Measurements from ENCODE around the gene PRDM2.
A peak's percentile ranks its signal among the peaks of the same experiment; 100 is the strongest.
"Not testable (repeated sequence)": the region's sequence is repeated elsewhere in the genome, so short reads cannot be mapped to it uniquely, and the experiment has no call there.

Gene PRDM2

DNA sequence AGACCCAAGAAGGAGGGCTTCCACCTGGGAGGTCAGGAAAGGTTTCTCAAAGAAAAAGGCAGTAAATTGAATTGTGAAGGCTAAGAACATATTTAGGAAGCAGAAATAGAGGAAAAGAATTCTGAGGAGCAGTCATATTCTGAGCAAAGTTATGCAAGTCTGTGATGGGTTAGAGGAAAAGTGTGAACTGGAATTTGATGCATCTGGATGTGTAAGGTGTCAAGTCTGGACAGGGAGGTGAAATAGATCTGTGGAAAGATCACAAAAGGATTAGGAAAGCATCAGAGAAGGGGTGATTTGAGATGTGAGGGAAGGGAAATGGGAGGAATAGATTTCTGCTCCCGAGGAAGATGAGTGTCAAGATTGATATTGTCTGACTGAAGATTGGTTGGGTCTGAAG is 18.1 kb upstream of the PRDM2 start:
- H3K4me3 ChIP-seq (replicated peaks; ENCODE audit: low read depth, low read length) = no peak overlapping the region
- no peak for DNase-seq (ENCODE audit: extremely low read depth, low read depth)
- TF ChIP-seq, protein P1, sequence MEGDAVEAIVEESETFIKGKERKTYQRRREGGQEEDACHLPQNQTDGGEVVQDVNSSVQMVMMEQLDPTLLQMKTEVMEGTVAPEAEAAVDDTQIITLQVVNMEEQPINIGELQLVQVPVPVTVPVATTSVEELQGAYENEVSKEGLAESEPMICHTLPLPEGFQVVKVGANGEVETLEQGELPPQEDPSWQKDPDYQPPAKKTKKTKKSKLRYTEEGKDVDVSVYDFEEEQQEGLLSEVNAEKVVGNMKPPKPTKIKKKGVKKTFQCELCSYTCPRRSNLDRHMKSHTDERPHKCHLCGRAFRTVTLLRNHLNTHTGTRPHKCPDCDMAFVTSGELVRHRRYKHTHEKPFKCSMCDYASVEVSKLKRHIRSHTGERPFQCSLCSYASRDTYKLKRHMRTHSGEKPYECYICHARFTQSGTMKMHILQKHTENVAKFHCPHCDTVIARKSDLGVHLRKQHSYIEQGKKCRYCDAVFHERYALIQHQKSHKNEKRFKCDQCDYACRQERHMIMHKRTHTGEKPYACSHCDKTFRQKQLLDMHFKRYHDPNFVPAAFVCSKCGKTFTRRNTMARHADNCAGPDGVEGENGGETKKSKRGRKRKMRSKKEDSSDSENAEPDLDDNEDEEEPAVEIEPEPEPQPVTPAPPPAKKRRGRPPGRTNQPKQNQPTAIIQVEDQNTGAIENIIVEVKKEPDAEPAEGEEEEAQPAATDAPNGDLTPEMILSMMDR (IDR thresholded peaks at IDR 0.05; ENCODE audit: low read depth, low read length, missing control alignments) = no peak

DNA sequence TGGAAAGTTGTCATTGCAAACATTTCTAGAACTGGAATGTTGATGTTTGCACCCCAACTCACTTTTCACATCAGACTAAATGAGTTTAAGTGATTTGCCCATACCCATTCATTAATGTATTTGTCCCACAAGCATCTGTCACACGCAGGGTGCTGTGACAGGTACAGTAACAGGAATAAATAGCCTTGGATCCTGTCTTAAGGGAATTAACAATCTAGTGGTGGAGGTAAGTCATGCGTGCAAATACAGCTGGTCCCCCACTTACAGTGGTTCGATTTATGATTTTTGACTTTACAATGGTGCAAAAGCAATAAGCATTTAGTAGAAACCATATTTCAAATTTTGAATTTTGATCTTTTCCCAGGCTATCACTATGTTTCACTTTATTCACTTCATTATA is 17.5 kb upstream of the PRDM2 start:
- DNase-seq (ENCODE audit: extremely low read depth, low read depth) = no peak
- TF ChIP-seq, protein P1 (IDR thresholded peaks at IDR 0.05; ENCODE audit: low read depth, low read length, missing control alignments) = no peak
- H3K4me3 ChIP-seq (replicated peaks; ENCODE audit: low read depth, low read length) = no peak overlapping the region

DNA sequence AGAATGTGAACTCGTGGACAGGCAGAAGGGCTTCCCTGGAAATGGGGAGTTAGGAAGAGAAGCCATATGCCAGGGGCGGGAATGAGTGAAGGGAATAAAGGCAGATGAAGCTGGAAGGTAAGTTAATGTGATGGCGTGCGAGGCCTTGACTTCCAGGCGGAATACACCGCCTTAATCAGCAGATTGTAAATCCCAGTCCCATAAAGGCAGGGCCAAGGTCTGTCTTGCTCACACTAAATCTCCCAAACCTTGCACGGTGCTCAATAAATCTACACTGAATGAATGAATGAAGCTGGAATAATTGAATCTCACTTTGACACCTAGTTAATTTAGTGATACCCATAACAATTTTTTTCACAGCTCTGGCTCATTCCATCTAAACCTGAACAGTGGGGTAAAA is 16.8 kb upstream of the PRDM2 start:
- TF ChIP-seq, protein P1 (IDR thresholded peaks at IDR 0.05; ENCODE audit: low read depth, low read length, missing control alignments) = no peak
- H3K4me3 ChIP-seq (replicated peaks; ENCODE audit: low read depth, low read length) = no peak overlapping the region
- no peak for DNase-seq (ENCODE audit: extremely low read depth, low read depth)

DNA sequence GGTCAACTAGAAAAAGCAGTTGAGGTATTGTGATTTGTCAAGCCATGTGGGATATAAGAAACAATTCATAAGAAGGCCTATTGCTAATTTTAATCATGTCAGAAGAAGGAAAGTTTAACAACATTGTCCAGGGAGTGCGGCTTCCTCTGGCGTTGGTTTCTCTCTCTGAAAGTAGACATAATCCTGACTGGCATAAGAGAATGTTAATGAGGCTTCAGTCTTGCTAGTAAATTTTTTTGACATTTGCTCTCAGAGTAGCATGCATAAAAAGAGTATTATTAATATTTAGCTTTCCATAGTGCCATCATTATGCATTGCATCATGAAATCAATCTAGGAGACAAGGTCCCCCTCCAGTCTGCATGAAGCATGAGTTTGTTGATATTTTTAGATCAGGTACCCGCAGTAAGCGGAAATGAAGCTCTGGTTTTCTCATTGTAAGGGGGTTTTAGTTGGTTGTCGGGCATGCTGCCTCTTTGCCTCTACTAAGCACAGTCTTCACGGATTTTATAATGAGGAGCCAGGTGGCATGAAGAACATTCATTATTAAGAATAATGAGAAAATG is 12.8 kb upstream of the PRDM2 start:
- DNase-seq (ENCODE audit: extremely low read depth, low read depth) = no peak
- H3K4me3 ChIP-seq (replicated peaks; ENCODE audit: low read depth, low read length) = no peak overlapping the region
- TF ChIP-seq, protein P1 (IDR thresholded peaks at IDR 0.05; ENCODE audit: low read depth, low read length, missing control alignments) = no peak

DNA sequence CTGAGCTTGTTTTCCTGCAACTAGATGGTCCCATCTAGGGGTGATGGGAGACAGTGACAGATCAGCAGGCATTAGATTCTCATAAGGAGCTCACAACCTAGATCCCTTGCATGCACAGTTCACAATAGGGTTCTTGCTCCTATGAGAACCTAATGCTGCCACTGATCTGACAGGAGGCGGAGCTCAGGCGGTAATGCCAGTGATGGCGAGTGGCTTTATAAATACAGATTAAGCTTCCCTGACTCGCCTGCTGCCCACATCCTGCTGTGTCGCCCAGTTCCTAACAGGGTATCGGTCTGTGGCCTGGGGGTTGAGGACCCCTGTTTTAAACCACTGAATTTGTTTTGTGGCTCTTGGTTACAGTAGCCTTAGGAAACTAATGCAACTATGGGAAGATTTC is 6.9 kb upstream of the PRDM2 start:
- DNase-seq (ENCODE audit: extremely low read depth, low read depth); H3K4me3 ChIP-seq (replicated peaks; ENCODE audit: low read depth, low read length): not testable (repeated sequence)

DNA sequence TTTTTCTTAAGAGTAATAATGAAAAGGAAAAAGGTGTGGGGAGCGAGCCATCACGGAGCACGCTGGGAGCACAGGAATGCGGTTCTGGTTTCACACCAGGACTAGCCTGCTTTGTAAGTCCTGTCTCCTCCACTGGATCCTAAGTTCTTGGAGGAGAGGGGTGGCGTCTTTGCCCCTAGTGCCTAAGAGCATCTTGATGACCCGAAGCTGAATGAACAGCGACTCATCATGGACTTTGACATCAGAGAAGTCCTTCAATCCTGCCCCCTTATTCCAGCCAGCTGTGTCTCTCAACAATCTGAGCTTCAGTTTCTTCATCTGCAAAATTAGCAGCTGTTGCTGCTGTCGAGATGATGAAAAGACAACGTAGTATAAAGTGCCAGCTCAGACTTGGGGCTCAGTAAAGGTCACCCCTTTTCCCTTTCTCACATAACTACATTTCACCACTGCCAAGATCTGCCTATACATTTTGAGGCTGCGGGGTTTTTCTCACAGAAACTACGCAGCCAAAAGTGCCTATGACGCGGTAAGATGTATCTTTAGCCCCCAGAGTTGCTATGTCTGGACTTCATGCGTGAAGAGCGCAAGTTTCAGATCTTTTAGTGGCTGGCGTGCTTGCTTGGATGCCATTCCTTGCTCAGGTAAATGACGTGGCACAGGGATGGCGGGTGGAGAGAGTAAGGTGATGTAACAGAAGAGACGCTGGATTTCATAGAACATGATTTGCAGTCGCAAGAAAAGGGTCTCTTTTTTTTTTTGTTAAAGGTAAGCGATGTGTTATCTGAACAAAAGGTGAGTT is 4.9 kb upstream of the PRDM2 start:
- TF ChIP-seq, protein P1 (IDR thresholded peaks at IDR 0.05; ENCODE audit: low read depth, low read length, missing control alignments) = no peak
- no peak for DNase-seq (ENCODE audit: extremely low read depth, low read depth)
- no peak overlapping the region for H3K4me3 ChIP-seq (replicated peaks; ENCODE audit: low read depth, low read length)

DNA sequence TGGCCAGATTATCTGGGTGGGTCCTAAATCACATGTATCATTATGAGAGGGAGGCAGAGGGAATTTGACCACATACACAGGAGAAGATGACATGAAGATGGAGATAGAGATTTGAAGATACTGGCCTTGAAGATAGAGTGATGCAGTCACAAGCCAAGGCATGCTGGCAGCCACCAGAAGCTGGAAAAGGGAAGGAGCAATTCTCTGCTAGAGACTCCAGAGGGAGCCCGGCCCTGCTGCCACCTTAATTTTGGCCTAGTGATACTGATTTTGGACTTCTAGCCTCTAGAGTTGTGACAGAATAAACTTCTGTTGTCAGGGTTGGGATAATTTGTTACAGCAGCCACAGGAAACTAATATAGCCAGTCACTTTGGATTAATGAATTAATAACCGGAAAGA is 2.2 kb upstream of the PRDM2 start:
- no peak for DNase-seq (ENCODE audit: extremely low read depth, low read depth)
- TF ChIP-seq, protein P1 (IDR thresholded peaks at IDR 0.05; ENCODE audit: low read depth, low read length, missing control alignments) = peak; percentile 12
- no peak overlapping the region for H3K4me3 ChIP-seq (replicated peaks; ENCODE audit: low read depth, low read length)

Data from HFF-Myc (cell line).